Activated naive CD4-positive, alpha-beta T cell treated with anti-CD3 and anti-CD28 coated beads for 36 hours (primary cell): ENCODE data around the gene CELSR1. TPM values are rescaled to one million over a fixed set of nuclear protein-coding genes. Genes with fewer than 3 reads are reported as not detected.
A peak's percentile ranks its signal among the peaks of the same experiment; 100 is the strongest.

Experiments
- CTCF ChIA-PET: fragments of 350-600 bp; sonication (Branson Sonifier 250); formaldehyde crosslinking; loops from one replicate; lab custom pipeline; 2021; ENCODE audit warnings: antibody characterized with exemption; lab: Charles Lee
- DNase-seq: peaks from one replicate; pipeline ENCODE4 v3.0.0-alpha.2; 2020
- H3K27ac Mint-ChIP-seq: one replicate; pipeline ENCODE4 v1.8.0; 2021; ENCODE audit warnings: mild to moderate bottlenecking, mixed read lengths
- H3K27me3 Mint-ChIP-seq: one replicate; pipeline ENCODE4 v1.8.0; 2021; ENCODE audit warnings: low read depth, mixed read lengths
- H3K36me3 Mint-ChIP-seq: one replicate; pipeline ENCODE4 v1.8.0; 2021; ENCODE audit warnings: low read depth, mixed read lengths
- H3K4me1 Mint-ChIP-seq: one replicate; pipeline ENCODE4 v1.8.0; 2021; ENCODE audit warnings: low read depth, mixed read lengths
- H3K4me3 Mint-ChIP-seq: one replicate; pipeline ENCODE4 v1.8.0; 2021; ENCODE audit warnings: mild to moderate bottlenecking, moderate library complexity, mixed read lengths
- H3K9me3 Mint-ChIP-seq: one replicate; pipeline ENCODE4 v1.8.0; 2021; ENCODE audit warnings: mixed read lengths
- intact Hi-C: fragments of 100-400 bp; cut with micrococcal nuclease; formaldehyde crosslinking; loops from one replicate; pipeline ENCODE4 v1.15.1; 2023
- total RNA-seq, 2 experiments: library from RNA; stranded (reverse); gene quantifications; one replicate each; pipeline ENCODE4 v1.2.3, GENCODE V29; 2021

The CELSR1 gene
- total RNA-seq, 2 experiments from 2014 or later = 0.17 to 0.25 TPM

GRCh38 chr22:46443850-46444389, 93.5 kb downstream of the CELSR1 start:
- CTCF ChIA-PET = no interaction called here
- no peaks in the 10 kb centered on the region for H3K4me1 Mint-ChIP-seq
- DNase-seq = no peak
- no peaks in the 10 kb centered on the region for H3K27me3 Mint-ChIP-seq
- no peak overlapping the region for H3K27ac Mint-ChIP-seq
- H3K36me3 Mint-ChIP-seq = no peaks in the 10 kb centered on the region
- no peaks in the 10 kb centered on the region for H3K9me3 Mint-ChIP-seq
- intact Hi-C loops = no loop called here
- H3K4me3 Mint-ChIP-seq = no peak overlapping the region

GRCh38 chr22:46442217-46442853, 95.1 kb downstream of the CELSR1 start:
- Mint-ChIP-seq H3K27me3 (no peaks in the 10 kb centered on the region), H3K4me3 (no peak overlapping the region), H3K4me1 (no peaks in the 10 kb centered on the region), H3K36me3 (no peaks in the 10 kb centered on the region), H3K9me3 (no peaks in the 10 kb centered on the region), H3K27ac (no peak overlapping the region)
- no peak for DNase-seq
- intact Hi-C loops = no loop called here
- CTCF ChIA-PET = interaction anchor here (0.7 kb wide), 1 partner anchor 356 kb away, joined by 3 read pairs; no protein-coding TSS in a partner anchor

DNA sequence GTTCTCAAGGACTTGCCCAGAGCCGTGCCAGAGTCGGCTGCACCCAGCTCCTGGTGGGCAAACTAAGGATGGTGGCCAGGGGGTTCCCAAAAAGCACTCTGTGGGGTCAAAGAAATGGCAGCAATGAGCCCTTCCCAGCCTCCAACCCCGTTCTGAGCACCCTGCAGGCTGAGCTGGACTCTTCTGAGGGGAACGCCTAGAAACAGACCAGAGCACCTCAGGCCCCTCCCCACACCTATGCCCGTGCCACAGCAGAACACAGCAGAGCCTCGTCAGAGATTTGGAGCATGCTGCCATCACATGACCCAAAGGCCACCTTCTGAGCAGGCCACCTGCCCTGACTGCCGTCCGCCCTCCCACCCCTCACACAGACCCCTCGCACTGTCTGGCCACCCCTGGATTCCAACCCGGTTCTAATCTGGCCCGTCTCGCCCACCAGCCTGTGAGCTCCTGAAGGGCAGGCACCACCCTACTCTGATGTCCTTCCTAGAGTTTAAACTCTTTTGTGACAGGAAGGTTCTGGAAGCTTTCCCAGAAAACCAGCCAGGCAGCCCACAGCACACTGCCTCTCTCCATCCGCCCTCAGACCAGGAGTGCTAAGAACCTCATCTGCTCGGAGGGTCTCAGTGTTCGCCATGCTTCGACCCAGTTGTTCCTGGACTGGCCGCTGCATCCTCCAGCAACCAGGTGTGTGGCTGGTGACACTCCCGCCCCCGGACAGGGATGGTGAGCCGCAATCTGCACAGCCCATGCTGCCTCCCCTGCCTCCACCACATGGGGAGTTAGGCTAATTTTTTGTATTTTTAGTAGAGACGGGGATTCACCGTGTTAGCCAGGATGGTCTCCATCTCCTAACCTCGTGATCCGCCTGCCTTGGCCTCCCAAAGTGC, 97.6 kb downstream of the CELSR1 start:
- Mint-ChIP-seq H3K9me3 (no peaks in the 10 kb centered on the region), H3K4me3 (no peak overlapping the region), H3K4me1 (no peaks in the 10 kb centered on the region), H3K36me3 (no peaks in the 10 kb centered on the region), H3K27ac (no peak overlapping the region), H3K27me3 (no peaks in the 10 kb centered on the region)
- CTCF ChIA-PET = no interaction called here
- DNase-seq = no peak
- intact Hi-C loops = no loop called here

DNA sequence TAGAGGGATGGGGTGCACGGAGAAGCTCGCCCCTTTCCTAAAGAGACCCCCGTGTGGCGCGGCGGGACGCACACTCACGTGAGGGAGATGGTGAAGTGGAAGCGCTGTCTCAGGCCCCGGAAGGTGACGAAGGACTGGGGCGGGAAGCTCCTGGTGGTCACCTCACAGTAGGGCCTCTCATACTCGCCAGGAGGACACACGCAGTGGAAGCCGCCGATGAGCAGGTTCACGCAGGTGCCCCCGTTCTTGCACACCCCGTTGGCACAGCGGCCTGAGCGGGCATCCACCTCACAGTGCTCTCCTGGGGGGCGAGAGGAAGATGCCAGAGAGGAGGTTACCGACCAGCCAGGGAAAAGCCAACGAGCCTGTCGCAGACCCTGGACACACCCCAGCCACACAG, 98.3 kb downstream of the CELSR1 start:
- Mint-ChIP-seq H3K4me3 (no peak overlapping the region), H3K27ac (no peak overlapping the region), H3K27me3 (no peaks in the 10 kb centered on the region), H3K36me3 (no peaks in the 10 kb centered on the region), H3K4me1 (no peaks in the 10 kb centered on the region), H3K9me3 (no peaks in the 10 kb centered on the region)
- intact Hi-C loops = no loop called here
- no peak for DNase-seq
- CTCF ChIA-PET = no interaction called here

DNA sequence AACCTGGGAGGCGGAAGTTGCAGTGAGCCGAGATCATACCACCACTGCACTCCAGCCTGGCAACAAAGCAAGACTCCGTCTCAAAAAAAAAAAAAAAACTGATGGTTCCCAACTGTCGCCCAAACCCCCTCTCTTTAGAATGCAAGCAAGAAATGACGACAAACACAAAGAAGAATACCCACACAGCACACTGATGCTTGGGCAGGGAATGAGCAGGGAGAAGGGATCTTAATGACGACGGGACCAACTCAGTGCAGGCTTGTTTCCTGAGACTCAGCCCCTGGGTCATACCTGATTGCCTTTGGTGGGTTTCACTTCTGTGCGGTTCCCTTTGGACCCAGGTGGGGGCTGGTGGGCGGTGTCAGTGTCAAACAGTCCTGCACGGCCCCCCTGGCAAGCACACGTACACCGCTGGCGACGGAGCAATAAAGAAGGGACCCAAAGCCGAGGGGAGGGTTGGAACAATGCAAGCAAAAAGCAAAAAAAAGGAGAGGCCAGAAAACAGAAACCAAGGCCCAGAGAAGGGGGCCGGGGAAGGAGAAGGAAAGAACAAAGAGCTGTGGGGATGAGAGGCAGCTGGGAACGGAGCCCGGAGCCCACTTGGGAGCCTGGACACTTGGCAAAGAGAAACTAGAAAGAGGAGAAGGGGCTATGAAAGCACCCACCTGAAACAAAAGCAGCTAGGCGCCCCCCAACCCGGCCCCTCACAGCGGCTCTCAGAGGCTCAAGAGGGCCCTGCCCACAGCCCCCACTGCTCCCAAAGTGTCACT, 99.6 kb downstream of the CELSR1 start:
- Mint-ChIP-seq H3K27ac (no peak overlapping the region), H3K9me3 (no peaks in the 10 kb centered on the region), H3K4me1 (no peaks in the 10 kb centered on the region), H3K4me3 (no peak overlapping the region), H3K36me3 (no peaks in the 10 kb centered on the region), H3K27me3 (no peaks in the 10 kb centered on the region)
- intact Hi-C loops = no loop called here
- CTCF ChIA-PET = no interaction called here
- DNase-seq = no peak

DNA sequence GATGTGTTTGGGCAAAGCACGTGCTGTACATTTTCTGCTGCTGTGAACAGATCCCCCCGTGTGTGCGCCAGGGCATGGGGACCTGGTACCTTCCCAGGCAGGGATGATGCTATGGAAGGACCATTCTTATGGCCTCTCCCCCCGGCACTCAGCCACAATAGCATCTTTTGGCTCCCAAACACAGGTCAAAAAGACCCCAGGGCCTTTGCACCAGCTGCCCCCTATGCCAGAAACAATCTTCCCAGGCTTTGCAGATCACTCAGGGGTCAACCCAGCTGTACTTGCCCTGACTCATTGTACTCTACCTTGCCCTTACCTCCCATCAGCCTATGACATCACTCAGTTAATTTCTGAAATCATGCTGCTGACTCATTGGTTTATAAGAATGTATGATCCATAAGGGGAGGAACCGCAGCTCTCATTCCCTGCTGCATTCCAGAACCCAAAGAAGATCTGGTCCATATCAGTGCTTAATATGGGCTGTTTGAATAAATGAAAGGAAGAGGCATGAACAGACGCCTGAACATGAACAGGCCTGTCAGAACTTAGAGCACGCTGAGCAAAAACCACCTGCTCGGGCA, 100.7 kb downstream of the CELSR1 start:
- intact Hi-C loops = no loop called here
- Mint-ChIP-seq H3K27me3 (no peaks in the 10 kb centered on the region), H3K27ac (no peak overlapping the region), H3K4me1 (peaks cover 9% of the 10 kb centered on the region), H3K9me3 (no peaks in the 10 kb centered on the region), H3K4me3 (no peak overlapping the region), H3K36me3 (no peaks in the 10 kb centered on the region)
- DNase-seq = no peak
- CTCF ChIA-PET = no interaction called here

GRCh38 chr22:46433318-46433717, 104.1 kb downstream of the CELSR1 start:
- no peak overlapping the region for H3K4me3 Mint-ChIP-seq
- no peak overlapping the region for H3K27ac Mint-ChIP-seq
- H3K27me3 Mint-ChIP-seq = no peaks in the 10 kb centered on the region
- H3K36me3 Mint-ChIP-seq = no peaks in the 10 kb centered on the region
- H3K9me3 Mint-ChIP-seq = no peaks in the 10 kb centered on the region
- peaks cover 9% of the 10 kb centered on the region for H3K4me1 Mint-ChIP-seq
- no peak for DNase-seq
- CTCF ChIA-PET = no interaction called here
- intact Hi-C loops = no loop called here

DNA sequence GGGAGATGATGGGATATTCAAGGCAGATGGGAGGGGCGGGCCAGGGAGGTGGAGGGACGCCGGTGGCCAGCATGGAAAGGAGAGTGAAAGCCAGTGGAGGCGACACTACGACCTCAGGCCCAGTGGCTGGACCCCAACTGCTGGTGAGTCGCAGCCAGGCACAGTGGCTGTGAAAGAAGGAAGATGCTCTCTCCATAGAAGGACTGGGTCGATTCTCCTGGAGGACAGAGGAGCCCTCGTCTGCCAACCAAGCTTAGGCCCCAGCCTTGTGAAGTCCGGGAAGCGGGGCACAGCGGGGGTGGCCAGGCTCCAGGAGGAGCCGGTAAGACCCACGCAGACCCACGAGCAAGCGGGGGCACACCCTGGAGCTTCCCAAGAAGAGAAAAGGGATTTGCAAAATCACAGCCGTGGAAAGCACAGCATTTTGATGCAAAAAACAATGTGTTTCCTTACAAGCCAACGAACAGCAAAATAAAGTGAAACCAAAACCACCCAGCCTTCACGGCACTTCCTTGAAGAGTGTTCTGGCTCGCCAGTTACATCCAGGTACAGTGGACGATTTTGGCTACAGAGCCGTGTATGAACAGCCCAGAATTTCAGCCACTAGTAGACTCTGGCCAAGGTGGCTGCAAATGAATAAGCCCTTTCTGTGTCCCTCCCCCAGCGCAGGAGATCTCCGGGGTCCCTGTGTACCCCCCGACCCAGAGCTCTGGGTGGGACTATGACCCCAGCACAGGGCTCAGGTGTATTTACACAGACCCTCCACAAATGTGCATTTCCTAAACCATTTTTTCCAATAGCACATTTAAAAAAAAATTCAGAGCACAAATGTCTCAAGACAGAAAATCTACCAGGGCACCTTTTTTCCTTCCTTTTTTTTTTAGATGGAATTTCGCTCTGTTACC, 105.0 kb downstream of the CELSR1 start:
- CTCF ChIA-PET = no interaction called here
- peak overlapping the region; percentile 54 for H3K27ac Mint-ChIP-seq
- H3K36me3 Mint-ChIP-seq = no peaks in the 10 kb centered on the region
- peak; percentile 62 for DNase-seq
- no peaks in the 10 kb centered on the region for H3K9me3 Mint-ChIP-seq
- intact Hi-C loops = no loop called here
- peak overlapping the region; percentile 61 for H3K4me3 Mint-ChIP-seq
- no peaks in the 10 kb centered on the region for H3K27me3 Mint-ChIP-seq
- H3K4me1 Mint-ChIP-seq = peaks cover 9% of the 10 kb centered on the region

GRCh38 chr22:46430961-46431838, 106.2 kb downstream of the CELSR1 start:
- peaks cover 10% of the 10 kb centered on the region for H3K4me1 Mint-ChIP-seq
- H3K9me3 Mint-ChIP-seq = peaks cover 1% of the 10 kb centered on the region
- no peaks in the 10 kb centered on the region for H3K27me3 Mint-ChIP-seq
- no peak for DNase-seq
- CTCF ChIA-PET = no interaction called here
- H3K4me3 Mint-ChIP-seq = no peak overlapping the region
- H3K27ac Mint-ChIP-seq = no peak overlapping the region
- no peaks in the 10 kb centered on the region for H3K36me3 Mint-ChIP-seq
- intact Hi-C loops = no loop called here

- no peak overlapping the region for H3K4me3 Mint-ChIP-seq
- H3K9me3 Mint-ChIP-seq = peaks cover 9% of the 10 kb centered on the region
- H3K27me3 Mint-ChIP-seq = no peaks in the 10 kb centered on the region
- no peaks in the 10 kb centered on the region for H3K36me3 Mint-ChIP-seq
- H3K27ac Mint-ChIP-seq = no peak overlapping the region
- intact Hi-C loops = no loop called here
- CTCF ChIA-PET = no interaction called here
- DNase-seq = no peak
- peaks cover 13% of the 10 kb centered on the region for H3K4me1 Mint-ChIP-seq
Observed at GRCh38 chr22:46429325-46429853, 108.0 kb downstream of the CELSR1 start.
